Uterus (tissue), 2 donors: ENCODE measurements around the gene SLC25A1.

Experiments used
- POLR2A ChIP-seq, 2 donors: fragments of 450-650 bp; IDR thresholded peaks; one replicate each; pipeline ENCODE4 v1.6.1; 2016; ENCODE audit warnings: antibody characterized with exemption in 2 of 2, mild to moderate bottlenecking in 1 of 2, moderate library complexity in 1 of 2
- TF ChIP-seq, protein P1 (sequence below), 4 experiments: fragments of 200-600 bp in 2 of 4; fragments of 450-650 bp in 2 of 4; sonication (generic) in 2 of 4; IDR thresholded peaks; one replicate each; pipeline ENCODE4 v1.5.1; 2016 to 2019; ENCODE audit warnings: antibody characterized with exemption in 4 of 4, mild to moderate bottlenecking in 2 of 4, moderate library complexity in 1 of 4

DNA sequence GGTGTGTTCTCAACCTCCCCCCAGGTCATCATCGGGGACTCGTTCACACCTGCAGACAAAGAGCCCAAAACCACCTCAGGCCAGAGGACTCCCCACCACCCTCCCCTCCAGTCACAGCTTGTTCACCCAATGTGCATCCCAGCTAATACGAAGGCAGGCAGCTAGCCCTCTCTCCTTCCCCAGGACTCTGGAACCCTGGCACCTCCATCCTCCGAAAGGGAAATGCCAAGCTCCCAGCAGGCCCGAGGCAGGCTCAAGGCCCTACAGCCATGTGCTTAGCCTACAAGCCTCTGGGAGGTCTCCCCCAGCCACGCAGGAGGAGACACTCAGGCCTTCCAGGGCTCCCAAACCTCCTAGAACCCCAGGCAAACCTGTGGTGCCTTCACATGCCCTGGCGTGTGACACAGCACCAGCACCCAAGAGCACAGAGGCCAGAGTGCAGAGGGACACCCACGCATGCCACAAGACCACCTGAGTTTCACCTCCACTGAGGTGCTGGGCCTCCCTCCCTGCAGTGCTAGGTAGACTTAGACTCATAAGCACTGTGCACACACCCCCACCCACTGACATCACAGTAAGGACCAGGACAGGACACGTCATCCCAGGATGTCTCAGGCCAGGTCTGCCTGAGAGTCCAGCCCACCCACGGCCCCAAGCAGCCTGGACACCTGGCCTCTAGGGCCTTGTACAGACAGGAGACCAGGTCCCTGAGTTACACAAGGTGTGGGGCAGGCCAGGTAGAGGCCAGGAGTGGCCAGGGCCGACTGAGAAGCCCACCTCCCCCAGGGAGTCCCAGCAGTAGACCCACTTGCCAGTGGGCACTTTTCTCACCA lies 40.9 kb downstream of the SLC25A1 start:
- TF ChIP-seq, protein P1, sequence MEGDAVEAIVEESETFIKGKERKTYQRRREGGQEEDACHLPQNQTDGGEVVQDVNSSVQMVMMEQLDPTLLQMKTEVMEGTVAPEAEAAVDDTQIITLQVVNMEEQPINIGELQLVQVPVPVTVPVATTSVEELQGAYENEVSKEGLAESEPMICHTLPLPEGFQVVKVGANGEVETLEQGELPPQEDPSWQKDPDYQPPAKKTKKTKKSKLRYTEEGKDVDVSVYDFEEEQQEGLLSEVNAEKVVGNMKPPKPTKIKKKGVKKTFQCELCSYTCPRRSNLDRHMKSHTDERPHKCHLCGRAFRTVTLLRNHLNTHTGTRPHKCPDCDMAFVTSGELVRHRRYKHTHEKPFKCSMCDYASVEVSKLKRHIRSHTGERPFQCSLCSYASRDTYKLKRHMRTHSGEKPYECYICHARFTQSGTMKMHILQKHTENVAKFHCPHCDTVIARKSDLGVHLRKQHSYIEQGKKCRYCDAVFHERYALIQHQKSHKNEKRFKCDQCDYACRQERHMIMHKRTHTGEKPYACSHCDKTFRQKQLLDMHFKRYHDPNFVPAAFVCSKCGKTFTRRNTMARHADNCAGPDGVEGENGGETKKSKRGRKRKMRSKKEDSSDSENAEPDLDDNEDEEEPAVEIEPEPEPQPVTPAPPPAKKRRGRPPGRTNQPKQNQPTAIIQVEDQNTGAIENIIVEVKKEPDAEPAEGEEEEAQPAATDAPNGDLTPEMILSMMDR (IDR thresholded peaks at IDR 0.05), result no peak
- TF ChIP-seq POLR2A (IDR thresholded peaks at IDR 0.05), result no peak
